Endothelial cell of umbilical vein (primary cell): ENCODE measurements around the gene PPM1L. TPM values are rescaled to one million over a fixed set of nuclear protein-coding genes. Genes with fewer than 3 reads are reported as not detected.
"Not testable (repeated sequence)": the region's sequence is repeated elsewhere in the genome, so short reads cannot be mapped to it uniquely, and the experiment has no call there.

Source experiments
- BruUV-seq: library from RNA; stranded (reverse); fragments of 400-500 nt; replicated peaks from 2 replicates; lab custom pipeline; 2021; lab: Mats Ljungman, UMichigan
- CTCF ChIA-PET: fragments of 300-600, 350-600 bp; sonication (Branson Sonifier 250); formaldehyde crosslinking; loops from one replicate; lab custom pipeline; 2021; ENCODE audit warnings: antibody characterized with exemption, inconsistent platforms; lab: Charles Lee
- POLR2A ChIA-PET: fragments of 300-600, 350-600 bp; sonication (Branson Sonifier 250); formaldehyde crosslinking; loops from one replicate; lab custom pipeline; 2021; ENCODE audit warnings: antibody characterized with exemption, inconsistent platforms; lab: Charles Lee
- DNase-seq: peaks from one replicate; pipeline ENCODE4 v3.0.0-alpha.2; 2011; ENCODE audit warnings: low read depth, low spot score
- FAIRE-seq: peaks from 2 replicates; lab custom pipeline; 2011; peaks lifted over from hg19 to GRCh38; lab: Jason Lieb, UNC
- H2AFZ ChIP-seq: 2 replicates; pipeline ENCODE4 v1.6.0; 2012; ENCODE audit warnings: low read depth, low read length, control low read depth, inconsistent platforms
- H3K27ac ChIP-seq: 2 replicates; pipeline ENCODE4 v1.5.1; 2011; ENCODE audit warnings: low read depth, mild to moderate bottlenecking, control low read depth, low read length, moderate library complexity; ENCODE audit not compliant: insufficient read depth
- H3K27me3 ChIP-seq, 2 experiments: 2 replicates each; pipeline versions ENCODE4 v1.6.0 to v1.6.1; 2011; ENCODE audit warnings: low read length in 2 of 2, mixed read lengths in 1 of 2; ENCODE audit not compliant: control insufficient read depth in 2 of 2, insufficient read depth in 2 of 2
- H3K36me3 ChIP-seq, 2 experiments: 2 replicates in 1 of 2; 3 replicates in 1 of 2; pipeline ENCODE4 v1.5.1; 2011; ENCODE audit warnings: low read length in 2 of 2, mild to moderate bottlenecking in 1 of 2, moderate library complexity in 1 of 2; ENCODE audit not compliant: control insufficient read depth in 2 of 2, insufficient read depth in 2 of 2; ENCODE audit errors: extremely low read depth in 1 of 2
- H3K4me1 ChIP-seq: 3 replicates; pipeline ENCODE4 v1.5.1; 2011; ENCODE audit warnings: mild to moderate bottlenecking, low read length; ENCODE audit not compliant: control insufficient read depth, insufficient read depth; ENCODE audit errors: extremely low read depth
- H3K4me2 ChIP-seq: 2 replicates; pipeline ENCODE4 v1.6.1; 2011; ENCODE audit warnings: low read length, control low read depth, mixed read lengths; ENCODE audit not compliant: insufficient read depth
- H3K4me3 ChIP-seq, 3 experiments: fragments of 200-600 bp in 1 of 3; sonication (generic), shearing (Covaris generic) in 1 of 3; replicated peaks in 1 of 3; 2 replicates each; pipeline ENCODE4 v1.5.1; 2011 to 2016; ENCODE audit warnings: control low read depth in 3 of 3, low read length in 3 of 3, mild to moderate bottlenecking in 2 of 3, inconsistent platforms in 1 of 3, low read depth in 1 of 3, moderate library complexity in 1 of 3; ENCODE audit not compliant: insufficient read depth in 1 of 3
- H3K79me2 ChIP-seq: 2 replicates; pipeline ENCODE4 v1.6.0; 2012; ENCODE audit warnings: low read length, inconsistent platforms; ENCODE audit not compliant: control insufficient read depth, insufficient read depth
- H3K9ac ChIP-seq: replicated peaks from 2 replicates; pipeline ENCODE3; 2011; ENCODE audit warnings: low read length, control low read depth; ENCODE audit not compliant: insufficient read depth; ENCODE audit errors: extremely low read depth
- H3K9me1 ChIP-seq: replicated peaks from 3 replicates; pipeline ENCODE4 v1.6.0; 2011; ENCODE audit warnings: mild to moderate bottlenecking, low read length; ENCODE audit not compliant: control insufficient read depth, insufficient read depth; ENCODE audit errors: extremely low read depth
- H3K9me3 ChIP-seq: replicated peaks from 2 replicates; pipeline ENCODE4 v1.5.1; 2012; ENCODE audit warnings: low read length, inconsistent platforms; ENCODE audit not compliant: control insufficient read depth, insufficient read depth
- H4K20me1 ChIP-seq: replicated peaks from 2 replicates; pipeline ENCODE3; 2011; ENCODE audit warnings: mild to moderate bottlenecking, low read length; ENCODE audit not compliant: control insufficient read depth, insufficient read depth; ENCODE audit errors: extremely low read depth
- FOS ChIP-seq: IDR thresholded peaks from 2 replicates; pipeline ENCODE4 v1.6.1; 2011; ENCODE audit warnings: mild to moderate bottlenecking, low read length, moderate library complexity, borderline replicate concordance; ENCODE audit not compliant: insufficient read depth
- GATA2 ChIP-seq: IDR thresholded peaks from 2 replicates; pipeline ENCODE4 v1.7.0; 2011; ENCODE audit warnings: low read depth, mild to moderate bottlenecking, moderate library complexity, mixed read lengths, low read length; ENCODE audit not compliant: insufficient read length, insufficient read depth
- JUN ChIP-seq: IDR thresholded peaks from 2 replicates; pipeline ENCODE4 v1.6.1; 2011; ENCODE audit warnings: borderline replicate concordance, low read depth; ENCODE audit not compliant: insufficient read length, insufficient read depth
- MYC ChIP-seq: IDR thresholded peaks from one replicate; pipeline ENCODE4 v1.6.1; 2011; ENCODE audit warnings: mild to moderate bottlenecking, low read depth, low read length
- POLR2AphosphoS5 ChIP-seq: IDR thresholded peaks from 2 replicates; pipeline ENCODE4 v1.6.1; 2012; ENCODE audit warnings: low read depth, mild to moderate bottlenecking, control low read depth, low read length, moderate library complexity; ENCODE audit not compliant: insufficient read depth
- dilution Hi-C: fragments of 300-500 bp; cut with MboI; formaldehyde crosslinking; loops from one replicate; pipeline ENCODE4 v1.15.0; 2019; ENCODE audit warnings: low sequenced_read_pairs; ENCODE audit not compliant: extremely low pct_ligation_motif_present
- intact Hi-C: fragments of 100-400 bp; cut with micrococcal nuclease; formaldehyde crosslinking; loops from one replicate; pipeline ENCODE4 v1.10.0; 2022
- polyA plus RNA-seq, 4 experiments: library from polyadenylated mRNA; depleted of rRNA in 3 of 4; stranded (reverse) in 3 of 4; unstranded in 1 of 4; fragments of >200 nt; gene quantifications; 2 replicates each; pipeline versions ENCODE4 v1.2.1 to v1.2.3, GENCODE V29; 2011 to 2012; ENCODE audit warnings: missing spikeins in 1 of 4
- total RNA-seq: library from RNA; stranded (reverse); gene quantifications from 2 replicates; pipeline ENCODE4 v1.2.3, GENCODE V29; 2021
- TF ChIP-seq, protein P1 (sequence below), 2 donors: IDR thresholded peaks; 1 replicate in 1 of 2; 2 replicates in 1 of 2; pipeline ENCODE4 v1.5.1; 2011; ENCODE audit warnings: low read length in 2 of 2, mild to moderate bottlenecking in 2 of 2, moderate library complexity in 2 of 2, control low read depth in 1 of 2, inconsistent platforms in 1 of 2, low read depth in 1 of 2; ENCODE audit not compliant: insufficient read depth in 1 of 2; ENCODE audit errors: extremely low read depth in 1 of 2

PPM1L gene
- total and polyA plus RNA-seq, 2 donors (not counting 3 experiments of a cell fraction or from before 2014, with no cell fraction given) = 0.63 to 2.9 TPM

DNA sequence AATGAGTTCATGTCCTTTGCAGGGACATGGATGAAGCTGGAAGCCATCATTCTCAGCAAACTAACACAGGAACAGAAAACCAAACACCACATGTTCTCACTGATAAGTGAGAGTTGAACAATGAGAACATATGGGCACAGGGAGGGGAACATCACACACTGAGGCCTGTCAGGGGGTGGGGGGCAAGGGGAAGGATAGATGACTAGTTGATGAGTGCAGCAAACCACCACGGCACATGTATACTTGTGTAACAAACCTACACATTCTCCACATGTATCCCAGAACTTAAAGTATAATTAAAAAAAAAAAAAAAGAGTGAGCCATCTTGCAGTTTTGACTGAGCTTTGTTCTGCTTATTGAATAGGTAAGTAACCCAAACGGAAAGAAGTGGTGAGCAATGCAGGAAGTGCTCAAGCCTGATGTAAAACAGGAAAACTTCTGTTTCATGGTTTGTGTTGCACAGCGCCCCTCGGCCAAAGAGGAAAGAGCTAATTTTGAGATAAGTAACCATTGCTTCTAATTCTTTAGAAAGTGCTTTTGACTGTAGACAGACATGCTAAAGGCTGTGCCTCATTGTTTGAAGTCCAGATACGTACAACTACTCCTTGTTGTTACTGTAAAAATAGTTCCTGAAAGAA lies 279.0 kb downstream of the PPM1L start:
- H3K4me3 ChIP-seq = peak overlapping the region in 1 of 3 experiments; percentile 48
- DNase-seq = peak; percentile 96
- intact Hi-C loops = loop anchor here (1.0 to 5.0 kb wide), 8 partner anchors 35 to 469 kb away; partner anchors contain the start of genes NMD3 and PPM1L
- FAIRE-seq = peak; percentile 85
- TF ChIP-seq POLR2AphosphoS5 (peak; percentile 51), GATA2 (peak; percentile 86), FOS (peak; percentile 77), MYC (peak; percentile 16), JUN (peak; percentile 73)
- TF ChIP-seq, protein P1, sequence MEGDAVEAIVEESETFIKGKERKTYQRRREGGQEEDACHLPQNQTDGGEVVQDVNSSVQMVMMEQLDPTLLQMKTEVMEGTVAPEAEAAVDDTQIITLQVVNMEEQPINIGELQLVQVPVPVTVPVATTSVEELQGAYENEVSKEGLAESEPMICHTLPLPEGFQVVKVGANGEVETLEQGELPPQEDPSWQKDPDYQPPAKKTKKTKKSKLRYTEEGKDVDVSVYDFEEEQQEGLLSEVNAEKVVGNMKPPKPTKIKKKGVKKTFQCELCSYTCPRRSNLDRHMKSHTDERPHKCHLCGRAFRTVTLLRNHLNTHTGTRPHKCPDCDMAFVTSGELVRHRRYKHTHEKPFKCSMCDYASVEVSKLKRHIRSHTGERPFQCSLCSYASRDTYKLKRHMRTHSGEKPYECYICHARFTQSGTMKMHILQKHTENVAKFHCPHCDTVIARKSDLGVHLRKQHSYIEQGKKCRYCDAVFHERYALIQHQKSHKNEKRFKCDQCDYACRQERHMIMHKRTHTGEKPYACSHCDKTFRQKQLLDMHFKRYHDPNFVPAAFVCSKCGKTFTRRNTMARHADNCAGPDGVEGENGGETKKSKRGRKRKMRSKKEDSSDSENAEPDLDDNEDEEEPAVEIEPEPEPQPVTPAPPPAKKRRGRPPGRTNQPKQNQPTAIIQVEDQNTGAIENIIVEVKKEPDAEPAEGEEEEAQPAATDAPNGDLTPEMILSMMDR (IDR thresholded peaks at IDR 0.05; ENCODE audit: extremely low read depth in 1 of 2, insufficient read depth in 1 of 2, low read depth in 1 of 2, low read length in 2 of 2) = peak; percentile 8 to 11
- POLR2A ChIA-PET = interaction anchor here (1.2 to 1.5 kb wide), 3 partner anchors 10 to 469 kb away, joined by 3 to 11 read pairs (median 3); no protein-coding TSS in a partner anchor
- peak overlapping the region; percentile 74 for H3K27ac ChIP-seq
- peak overlapping the region; percentile 79 for H3K4me2 ChIP-seq
- dilution Hi-C loops, H3K9me3 ChIP-seq, BruUV-seq, H4K20me1 ChIP-seq, H3K79me2 ChIP-seq, H3K36me3 ChIP-seq, H3K9me1 ChIP-seq, H3K27me3 ChIP-seq: not testable (repeated sequence)
- CTCF ChIA-PET = interaction anchor here (0.6 to 1.6 kb wide), 15 partner anchors 8 to 349 kb away, joined by 3 to 18 read pairs (median 4); no protein-coding TSS in a partner anchor
- H2AFZ ChIP-seq = peak overlapping the region; percentile 50
- peak overlapping the region; percentile 61 for H3K9ac ChIP-seq
- H3K4me1 ChIP-seq = peaks cover 21% of the 10 kb centered on the region
